Measurements from ENCODE around the gene AKT1S1.
"Not testable (repeated sequence)": the region's sequence is repeated elsewhere in the genome, so short reads cannot be mapped to it uniquely, and the experiment has no call there.

AKT1S1 gene

GRCh38 chr19:49833599-49833998, 43.6 kb downstream of the AKT1S1 start:
- DNase-seq, result no peak

- DNase-seq, result no peak
Observed at GRCh38 chr19:49832556-49832955, 44.6 kb downstream of the AKT1S1 start.

- no peak for DNase-seq
Observed at GRCh38 chr19:49831592-49831991, 45.6 kb downstream of the AKT1S1 start.

GRCh38 chr19:49830766-49831165, 46.4 kb downstream of the AKT1S1 start:
- no peak for DNase-seq

- no peak for DNase-seq
Observed at GRCh38 chr19:49829721-49830120, 47.4 kb downstream of the AKT1S1 start.

- no peak for DNase-seq
Observed at GRCh38 chr19:49829200-49829599, 48.0 kb downstream of the AKT1S1 start.

- DNase-seq, result no peak
Observed at GRCh38 chr19:49827034-49827433, 50.1 kb downstream of the AKT1S1 start.

- DNase-seq, result no peak
Observed at GRCh38 chr19:49824662-49825061, 52.5 kb downstream of the AKT1S1 start.

- no peak for DNase-seq
Observed at GRCh38 chr19:49823472-49823871, 53.7 kb downstream of the AKT1S1 start.

- no peak for DNase-seq
Observed at GRCh38 chr19:49820125-49820524, 57.0 kb downstream of the AKT1S1 start.

GRCh38 chr19:49819452-49820115, 57.6 kb downstream of the AKT1S1 start:
- DNase-seq, result not testable (repeated sequence)
